Activated CD4-positive, alpha-beta T cell treated with anti-CD3 and anti-CD28 coated beads for 36 hours (primary cell): ENCODE measurements around the gene GPRIN2. TPM values are rescaled to one million over a fixed set of nuclear protein-coding genes. Genes with fewer than 3 reads are reported as not detected.
"Not testable (repeated sequence)": the region's sequence is repeated elsewhere in the genome, so short reads cannot be mapped to it uniquely, and the experiment has no call there.

ENCODE experiments used
- ATAC-seq: fragments of 200-7000 bp; cut with Tn5 transposase; one replicate; pipeline ENCODE4 v1.10.0; 2021; ENCODE audit warnings: mild to moderate bottlenecking, moderate library complexity
- CTCF ChIA-PET: fragments of 350-600 bp; sonication (Branson Sonifier 250); formaldehyde crosslinking; loops from one replicate; lab custom pipeline; 2021; ENCODE audit warnings: antibody characterized with exemption; lab: Charles Lee
- POLR2A ChIA-PET: fragments of 350-600 bp; sonication (Branson Sonifier 250); formaldehyde crosslinking; loops from one replicate; lab custom pipeline; 2021; ENCODE audit warnings: antibody characterized with exemption, inconsistent platforms; lab: Charles Lee
- DNase-seq: peaks from one replicate; pipeline ENCODE4 v3.0.0-alpha.2; 2020
- H3K27ac Mint-ChIP-seq: one replicate; pipeline ENCODE4 v1.8.0; 2021; ENCODE audit warnings: mixed read lengths
- H3K27me3 Mint-ChIP-seq: one replicate; pipeline ENCODE4 v1.8.0; 2021; ENCODE audit warnings: mixed read lengths
- H3K36me3 Mint-ChIP-seq: one replicate; pipeline ENCODE4 v1.8.0; 2021; ENCODE audit warnings: low read depth, mixed read lengths
- H3K4me1 Mint-ChIP-seq: one replicate; pipeline ENCODE4 v1.8.0; 2021; ENCODE audit warnings: mixed read lengths
- H3K4me3 Mint-ChIP-seq: one replicate; pipeline ENCODE4 v1.8.0; 2021; ENCODE audit warnings: mild to moderate bottlenecking, moderate library complexity, mixed read lengths
- H3K9me3 Mint-ChIP-seq: one replicate; pipeline ENCODE4 v1.8.0; 2021; ENCODE audit warnings: low read depth, mixed read lengths
- intact Hi-C, 2 experiments: fragments of 100-400 bp; cut with DNase I in 1 of 2; cut with micrococcal nuclease in 1 of 2; formaldehyde crosslinking; loops; one replicate each; pipeline versions ENCODE4 v1.14.2 to v1.15.1; 2022 to 2024; cut with DNase I, micrococcal nuclease
- total RNA-seq, 2 experiments: library from RNA; stranded (reverse); gene quantifications; one replicate each; pipeline ENCODE4 v1.2.3, GENCODE V29; 2021

Gene GPRIN2
- total RNA-seq, 2 experiments from 2014 or later = not detected

GRCh38 chr10:46538717-46539426, 17.6 kb downstream of the GPRIN2 start:
- CTCF ChIA-PET = interaction anchor here (0.5 to 1.3 kb wide), 2 partner anchors 15 to 23 kb away, joined by 3 to 4 read pairs; no protein-coding TSS in a partner anchor

GRCh38 chr10:46538155-46538554, 18.3 kb downstream of the GPRIN2 start:
- peaks cover 6% of the 10 kb centered on the region for H3K4me1 Mint-ChIP-seq
- peaks cover 41% of the 10 kb centered on the region for H3K27me3 Mint-ChIP-seq
- no peak overlapping the region for H3K4me3 Mint-ChIP-seq
- H3K36me3 Mint-ChIP-seq = no peaks in the 10 kb centered on the region
- DNase-seq (no peak), ATAC-seq (no peak)
- H3K27ac Mint-ChIP-seq = no peak overlapping the region
- no peaks in the 10 kb centered on the region for H3K9me3 Mint-ChIP-seq
- CTCF ChIA-PET = interaction anchor here (1.3 kb wide), 1 partner anchor 22 kb away, joined by 4 read pairs; no protein-coding TSS in a partner anchor
- POLR2A ChIA-PET = no interaction called here
- intact Hi-C loops = no loop called here

More at GRCh38 chr10:46538717-46539426, 17.6 kb downstream of the GPRIN2 start:
- Mint-ChIP-seq H3K4me1 (peaks cover 6% of the 10 kb centered on the region), H3K9me3 (no peaks in the 10 kb centered on the region), H3K27ac (no peak overlapping the region), H3K36me3 (no peaks in the 10 kb centered on the region), H3K27me3 (peaks cover 42% of the 10 kb centered on the region), H3K4me3 (no peak overlapping the region)
- DNase-seq (no peak), ATAC-seq (no peak)
- intact Hi-C loops = no loop called here
- POLR2A ChIA-PET = no interaction called here

DNA sequence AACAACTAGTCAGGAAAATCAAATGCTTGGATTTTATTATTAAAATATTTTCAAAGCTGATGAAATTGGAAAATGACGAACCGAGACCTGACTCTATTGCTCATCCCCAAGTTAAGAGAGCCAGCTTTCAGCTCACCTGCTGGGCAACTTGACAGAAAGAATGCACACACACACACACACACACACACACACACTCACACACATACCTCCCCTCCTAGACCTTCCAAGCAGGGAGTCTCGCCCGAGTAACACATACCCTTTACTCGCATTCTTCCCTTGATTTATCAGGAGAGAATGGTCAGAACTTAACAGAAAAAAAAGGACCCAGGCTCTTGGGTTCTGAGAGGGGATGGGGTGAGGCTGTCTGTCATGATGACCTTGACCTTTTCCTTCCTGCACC, 19.1 kb downstream of the GPRIN2 start:
- DNase-seq (no peak), ATAC-seq (no peak)
- intact Hi-C loops = no loop called here
- H3K4me1 Mint-ChIP-seq = peaks cover 6% of the 10 kb centered on the region
- POLR2A ChIA-PET = no interaction called here
- peaks cover 35% of the 10 kb centered on the region for H3K27me3 Mint-ChIP-seq
- no peaks in the 10 kb centered on the region for H3K9me3 Mint-ChIP-seq
- H3K4me3 Mint-ChIP-seq = no peak overlapping the region
- CTCF ChIA-PET = interaction anchor here (1.3 kb wide), 1 partner anchor 21 kb away, joined by 4 read pairs; no protein-coding TSS in a partner anchor
- no peak overlapping the region for H3K27ac Mint-ChIP-seq
- H3K36me3 Mint-ChIP-seq = no peaks in the 10 kb centered on the region

- no peak for ATAC-seq
- ChIA-PET POLR2A (no interaction called here), CTCF (no interaction called here)
- H3K27ac Mint-ChIP-seq = no peak overlapping the region
- intact Hi-C loops = no loop called here
- peaks cover 6% of the 10 kb centered on the region for H3K4me1 Mint-ChIP-seq
- no peaks in the 10 kb centered on the region for H3K9me3 Mint-ChIP-seq
- H3K36me3 Mint-ChIP-seq = no peaks in the 10 kb centered on the region
- DNase-seq = no peak
- no peak overlapping the region for H3K4me3 Mint-ChIP-seq
- H3K27me3 Mint-ChIP-seq = peaks cover 33% of the 10 kb centered on the region
Observed at GRCh38 chr10:46536781-46537180, 19.7 kb downstream of the GPRIN2 start.

- ATAC-seq = no peak
- intact Hi-C loops = no loop called here
- Mint-ChIP-seq H3K9me3 (no peaks in the 10 kb centered on the region), H3K4me1 (peaks cover 6% of the 10 kb centered on the region), H3K27me3 (peaks cover 33% of the 10 kb centered on the region), H3K4me3 (no peak overlapping the region), H3K27ac (no peak overlapping the region), H3K36me3 (no peaks in the 10 kb centered on the region)
- POLR2A ChIA-PET = no interaction called here
- CTCF ChIA-PET = no interaction called here
- DNase-seq = no peak
Observed at GRCh38 chr10:46536171-46536570, 20.3 kb downstream of the GPRIN2 start.

- Mint-ChIP-seq H3K27ac (no peak overlapping the region), H3K9me3 (no peaks in the 10 kb centered on the region), H3K27me3 (peaks cover 23% of the 10 kb centered on the region), H3K4me3 (no peak overlapping the region), H3K4me1 (no peaks in the 10 kb centered on the region), H3K36me3 (no peaks in the 10 kb centered on the region)
- POLR2A ChIA-PET = no interaction called here
- intact Hi-C loops = no loop called here
- ATAC-seq (no peak), DNase-seq (no peak)
- CTCF ChIA-PET = no interaction called here
Observed at GRCh38 chr10:46534828-46535524, 21.5 kb downstream of the GPRIN2 start.

DNA sequence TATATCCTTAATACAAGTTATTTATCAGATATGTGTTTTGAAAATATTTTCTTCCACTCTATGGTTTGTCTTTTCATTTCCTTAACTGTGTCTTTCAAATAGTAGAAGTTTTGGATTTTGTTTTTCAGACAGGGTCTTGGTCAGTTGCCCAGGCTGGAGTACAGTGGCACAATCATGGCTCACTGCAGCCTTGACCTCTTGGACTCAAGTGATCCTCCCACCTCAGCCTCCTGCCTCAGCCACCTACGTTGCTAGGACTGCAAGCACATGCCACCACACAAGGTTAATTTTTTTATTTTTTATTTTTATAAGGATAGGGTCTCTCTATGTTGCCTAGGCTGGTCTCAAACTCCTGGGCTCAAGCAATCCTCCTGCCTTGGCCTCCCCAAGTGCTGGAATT, 24.2 kb downstream of the GPRIN2 start:
- DNase-seq, H3K4me3 Mint-ChIP-seq, H3K4me1 Mint-ChIP-seq, ATAC-seq, POLR2A ChIA-PET, H3K9me3 Mint-ChIP-seq, intact Hi-C loops, H3K27me3 Mint-ChIP-seq, CTCF ChIA-PET, H3K36me3 Mint-ChIP-seq, H3K27ac Mint-ChIP-seq: not testable (repeated sequence)

DNA sequence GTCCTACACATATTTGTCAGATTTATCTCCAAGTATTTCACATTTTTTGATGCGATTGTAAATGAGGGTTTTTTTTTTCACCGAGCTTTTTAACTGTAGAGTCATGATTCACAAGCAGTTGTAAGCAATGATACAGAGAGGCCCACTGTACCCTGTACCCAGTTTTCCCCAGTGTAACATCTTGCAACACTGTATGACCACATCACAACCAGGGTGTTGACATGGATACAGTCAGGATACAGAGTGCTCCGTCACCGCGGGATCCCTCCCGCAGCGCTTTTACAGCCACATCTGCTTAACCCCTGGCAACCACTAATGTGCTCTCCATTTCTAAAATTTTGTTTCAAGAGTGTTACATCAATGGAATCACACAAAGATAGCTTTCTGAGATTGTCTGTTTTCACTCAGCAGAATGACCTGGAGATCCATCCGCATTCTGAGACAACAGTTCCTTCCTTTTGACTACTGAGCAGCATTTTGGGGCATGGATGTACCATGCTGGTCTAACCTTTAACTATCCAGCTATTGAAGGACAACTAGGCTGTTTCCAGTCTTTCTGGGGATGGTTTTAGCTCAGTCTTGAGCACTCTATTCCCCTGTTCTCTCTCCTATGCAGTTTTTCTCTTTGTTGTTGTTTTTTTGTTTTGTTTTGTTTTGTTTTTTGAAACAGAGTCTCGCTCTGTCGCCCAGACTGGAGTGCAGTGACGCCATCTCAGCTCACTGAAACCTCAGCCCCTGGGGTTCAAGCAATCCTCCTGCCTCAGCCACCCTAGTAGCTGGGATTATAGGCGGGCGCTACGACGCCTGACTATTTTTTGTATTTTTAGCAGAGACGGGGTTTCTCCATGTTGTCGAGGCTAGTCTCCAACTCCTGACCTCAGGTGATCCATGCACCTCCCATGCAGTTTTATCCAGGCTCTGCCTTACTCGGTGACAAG, 25.9 kb downstream of the GPRIN2 start:
- no peaks in the 10 kb centered on the region for H3K36me3 Mint-ChIP-seq

DNA sequence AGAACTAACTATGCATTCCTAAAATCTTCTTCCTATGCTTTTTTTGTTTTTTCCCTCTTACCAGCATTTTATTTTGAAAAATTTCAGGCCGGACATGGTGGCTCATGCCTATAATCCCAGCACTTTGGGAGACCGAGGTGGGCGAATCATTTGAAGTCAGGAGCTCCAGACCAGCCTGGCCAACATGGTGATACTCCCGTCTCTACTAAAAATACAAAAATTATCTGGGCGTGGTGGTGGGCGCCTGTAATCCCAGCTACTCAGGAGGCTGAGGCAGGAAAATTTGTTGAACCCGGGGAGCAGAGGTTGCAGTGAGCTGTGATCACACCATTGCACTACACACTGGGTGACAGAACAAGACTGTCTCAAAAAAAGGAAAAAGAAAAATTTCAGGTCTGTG, 26.7 kb downstream of the GPRIN2 start:
- intact Hi-C loops, H3K27ac Mint-ChIP-seq, H3K9me3 Mint-ChIP-seq, POLR2A ChIA-PET, H3K4me3 Mint-ChIP-seq, ATAC-seq, CTCF ChIA-PET, H3K4me1 Mint-ChIP-seq, DNase-seq, H3K36me3 Mint-ChIP-seq, H3K27me3 Mint-ChIP-seq: not testable (repeated sequence)

More for the DNA sequence above, 25.9 kb downstream of the GPRIN2 start:
- ATAC-seq (no peak), DNase-seq (no peak)
- intact Hi-C loops = no loop called here
- H3K9me3 Mint-ChIP-seq = no peaks in the 10 kb centered on the region
- CTCF ChIA-PET = interaction anchor here (1.3 kb wide), 1 partner anchor 11 kb away, joined by 3 read pairs; no protein-coding TSS in a partner anchor
- no peak overlapping the region for H3K27ac Mint-ChIP-seq
- no peak overlapping the region for H3K4me3 Mint-ChIP-seq
- no peaks in the 10 kb centered on the region for H3K4me1 Mint-ChIP-seq
- H3K27me3 Mint-ChIP-seq = peaks cover 2% of the 10 kb centered on the region
- POLR2A ChIA-PET = no interaction called here

GRCh38 chr10:46528675-46529615, 27.5 kb downstream of the GPRIN2 start:
- no peak overlapping the region for H3K4me3 Mint-ChIP-seq

More at GRCh38 chr10:46528675-46529615, 27.5 kb downstream of the GPRIN2 start:
- intact Hi-C loops = no loop called here
- CTCF ChIA-PET = interaction anchor here (0.5 kb wide), 1 partner anchor 1670 kb away, joined by 3 read pairs; no protein-coding TSS in a partner anchor
- H3K27ac Mint-ChIP-seq = no peak overlapping the region
- DNase-seq (no peak), ATAC-seq (no peak)
- H3K27me3 Mint-ChIP-seq = peaks cover 2% of the 10 kb centered on the region
- POLR2A ChIA-PET = no interaction called here
- no peaks in the 10 kb centered on the region for H3K9me3 Mint-ChIP-seq
- no peaks in the 10 kb centered on the region for H3K4me1 Mint-ChIP-seq
- no peaks in the 10 kb centered on the region for H3K36me3 Mint-ChIP-seq
